BJ (cell line): Measurements from ENCODE around the gene RAD51B. TPM values are rescaled to one million over a fixed set of nuclear protein-coding genes. Genes with fewer than 3 reads are reported as not detected.

Experiments
- CTCF ChIA-PET: fragments of 350-600 bp; formaldehyde crosslinking; extraction: SDS; loops from one replicate; lab custom pipeline; 2021; ENCODE audit warnings: antibody characterized with exemption, inconsistent platforms; lab: Yijun Ruan, JAX
- POLR2A ChIA-PET: fragments of 300-600 bp; sonication (Branson Sonifier 250); formaldehyde crosslinking; extraction: SDS; loops from one replicate; lab custom pipeline; 2021; ENCODE audit warnings: antibody characterized with exemption; lab: Charles Lee
- DNase-seq: peaks from one replicate; pipeline ENCODE4 v3.0.0-alpha.2; 2011; ENCODE audit warnings: low read depth
- H3K27me3 ChIP-seq: 2 replicates; pipeline ENCODE4 v1.6.0; 2011; ENCODE audit warnings: low read length; ENCODE audit not compliant: control insufficient read depth, insufficient read depth
- H3K36me3 ChIP-seq: 2 replicates; pipeline ENCODE4 v1.5.1; 2011; ENCODE audit warnings: low read length; ENCODE audit not compliant: control insufficient read depth, insufficient read depth
- H3K4me3 ChIP-seq: 2 replicates; pipeline ENCODE4 v1.5.1; 2011; ENCODE audit warnings: low read depth, mild to moderate bottlenecking, control low read depth, low read length
- CTCF ChIP-seq: IDR thresholded peaks from 2 replicates; pipeline ENCODE4 v1.5.1; 2011; ENCODE audit warnings: low read depth, mild to moderate bottlenecking, control low read depth, inconsistent platforms, low read length, moderate library complexity; ENCODE audit not compliant: insufficient read depth
- polyA plus RNA-seq: library from polyadenylated mRNA; depleted of rRNA; stranded (reverse); fragments of >200 nt; gene quantifications from 2 replicates; pipeline ENCODE4 v1.2.3, GENCODE V29; 2011

Gene RAD51B
- polyA plus RNA-seq, 1 experiment = 5.6 TPM

GRCh38 chr14:68222154-68222553 is 402.6 kb downstream of the RAD51B start:
- no peak for DNase-seq
- Histone ChIP-seq H3K4me3 (no peak overlapping the region), H3K36me3 (no peaks in the 10 kb centered on the region), H3K27me3 (no peaks in the 10 kb centered on the region)
- CTCF ChIA-PET = no interaction called here
- POLR2A ChIA-PET = no interaction called here
- TF ChIP-seq CTCF = no peak

GRCh38 chr14:68222726-68223125 is 403.1 kb downstream of the RAD51B start:
- POLR2A ChIA-PET = no interaction called here
- TF ChIP-seq CTCF = no peak
- no peak overlapping the region for H3K4me3 ChIP-seq
- DNase-seq = no peak
- no peaks in the 10 kb centered on the region for H3K27me3 ChIP-seq
- no peaks in the 10 kb centered on the region for H3K36me3 ChIP-seq
- CTCF ChIA-PET = interaction anchor here (1.2 kb wide), 1 partner anchor 10 kb away, joined by 4 read pairs; no protein-coding TSS in a partner anchor

- TF ChIP-seq CTCF = no peak
- no peaks in the 10 kb centered on the region for H3K27me3 ChIP-seq
- no peaks in the 10 kb centered on the region for H3K36me3 ChIP-seq
- CTCF ChIA-PET = interaction anchor here (1.2 kb wide), 1 partner anchor 9 kb away, joined by 4 read pairs; no protein-coding TSS in a partner anchor
- POLR2A ChIA-PET = interaction anchor here (0.6 kb wide), 1 partner anchor 562 kb away, joined by 3 read pairs; no protein-coding TSS in a partner anchor
- no peak for DNase-seq
- no peak overlapping the region for H3K4me3 ChIP-seq
Measured at GRCh38 chr14:68223631-68224030, 404.1 kb downstream of the RAD51B start.

GRCh38 chr14:68225321-68225720 is 405.7 kb downstream of the RAD51B start:
- no peak for TF ChIP-seq CTCF
- H3K36me3 ChIP-seq = no peaks in the 10 kb centered on the region
- no peaks in the 10 kb centered on the region for H3K27me3 ChIP-seq
- CTCF ChIA-PET = no interaction called here
- no peak for DNase-seq
- H3K4me3 ChIP-seq = no peak overlapping the region
- POLR2A ChIA-PET = no interaction called here

- Histone ChIP-seq H3K36me3 (no peaks in the 10 kb centered on the region), H3K27me3 (no peaks in the 10 kb centered on the region), H3K4me3 (no peak overlapping the region)
- POLR2A ChIA-PET = no interaction called here
- TF ChIP-seq CTCF = no peak
- no peak for DNase-seq
- CTCF ChIA-PET = interaction anchor here (0.9 to 1.1 kb wide), 3 partner anchors 10 to 617 kb away, joined by 3 to 4 read pairs (median 3); no protein-coding TSS in a partner anchor
Measured at GRCh38 chr14:68226523-68226922, 406.9 kb downstream of the RAD51B start.
